ENCODE measurements around the gene DAZAP1. TPM values are rescaled to one million over a fixed set of nuclear protein-coding genes. Genes with fewer than 3 reads are reported as not detected.

DAZAP1 gene
- total RNA-seq, 1 experiment from 2014 or later: 177 TPM

DNA sequence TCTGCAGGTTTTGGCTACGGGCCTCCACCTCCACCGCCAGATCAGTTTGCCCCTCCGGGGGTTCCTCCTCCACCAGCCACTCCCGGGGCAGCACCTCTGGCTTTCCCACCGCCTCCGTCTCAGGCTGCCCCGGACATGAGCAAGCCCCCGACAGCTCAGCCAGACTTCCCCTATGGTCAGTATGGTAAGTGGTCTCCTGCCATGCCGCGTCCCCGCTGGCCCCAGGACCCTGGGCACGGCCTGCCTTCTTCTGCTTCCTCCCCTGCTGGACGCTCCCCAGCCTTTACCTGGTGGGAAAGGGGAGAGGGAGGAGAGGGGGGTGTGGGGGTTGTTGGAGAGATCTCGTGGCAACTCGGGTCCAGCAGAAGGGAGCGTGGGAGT lies 25.1 kb downstream of the DAZAP1 start:
- H3K4me1 ChIP-seq (ENCODE audit: insufficient read depth, low read length): no peaks in the 10 kb centered on the region
- DNase-seq: no peak
- ChIA-PET POLR2A (ENCODE audit: unreplicated experiment) (no interaction called here), CTCF (interaction anchor here (0.6 kb wide), 1 partner anchor 12 kb away, joined by 3 read pairs; no protein-coding TSS in a partner anchor)
- no peaks in the 10 kb centered on the region for H3K79me2 ChIP-seq (ENCODE audit: low read length)
- H3K9me3 ChIP-seq (ENCODE audit: low read length): no peaks in the 10 kb centered on the region
- TF ChIP-seq EZH2 (IDR thresholded peaks at IDR 0.05; ENCODE audit: low read length, unreplicated experiment): no peak
- TF ChIP-seq, protein P1, sequence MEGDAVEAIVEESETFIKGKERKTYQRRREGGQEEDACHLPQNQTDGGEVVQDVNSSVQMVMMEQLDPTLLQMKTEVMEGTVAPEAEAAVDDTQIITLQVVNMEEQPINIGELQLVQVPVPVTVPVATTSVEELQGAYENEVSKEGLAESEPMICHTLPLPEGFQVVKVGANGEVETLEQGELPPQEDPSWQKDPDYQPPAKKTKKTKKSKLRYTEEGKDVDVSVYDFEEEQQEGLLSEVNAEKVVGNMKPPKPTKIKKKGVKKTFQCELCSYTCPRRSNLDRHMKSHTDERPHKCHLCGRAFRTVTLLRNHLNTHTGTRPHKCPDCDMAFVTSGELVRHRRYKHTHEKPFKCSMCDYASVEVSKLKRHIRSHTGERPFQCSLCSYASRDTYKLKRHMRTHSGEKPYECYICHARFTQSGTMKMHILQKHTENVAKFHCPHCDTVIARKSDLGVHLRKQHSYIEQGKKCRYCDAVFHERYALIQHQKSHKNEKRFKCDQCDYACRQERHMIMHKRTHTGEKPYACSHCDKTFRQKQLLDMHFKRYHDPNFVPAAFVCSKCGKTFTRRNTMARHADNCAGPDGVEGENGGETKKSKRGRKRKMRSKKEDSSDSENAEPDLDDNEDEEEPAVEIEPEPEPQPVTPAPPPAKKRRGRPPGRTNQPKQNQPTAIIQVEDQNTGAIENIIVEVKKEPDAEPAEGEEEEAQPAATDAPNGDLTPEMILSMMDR (conservative IDR thresholded peaks at IDR 0.05; ENCODE audit: low read depth, low read length): no peak
- no peak for TF ChIP-seq EZH2phosphoT487 (IDR thresholded peaks at IDR 0.05; ENCODE audit: borderline replicate concordance, low read length)
- H3K27ac ChIP-seq (ENCODE audit: low read length): no peak overlapping the region
- H3K36me3 ChIP-seq (ENCODE audit: low read depth, low read length): no peaks in the 10 kb centered on the region; the same call in 1 of the 2 replicates
- no peak overlapping the region for H3K4me2 ChIP-seq (ENCODE audit: low read length)
- no peaks in the 10 kb centered on the region for H3K27me3 ChIP-seq (ENCODE audit: low read length)
- no TSS peak for BruUV-seq (replicated peaks)
- no peak overlapping the region for H3K9ac ChIP-seq (ENCODE audit: low read length)
- no peak overlapping the region for H3K4me3 ChIP-seq (ENCODE audit: low read length)
- no peaks in the 10 kb centered on the region for H4K20me1 ChIP-seq (ENCODE audit: low read length)
- H3K9me2 ChIP-seq (replicated peaks; ENCODE audit: low read length): no peaks in the 10 kb centered on the region
- H2AFZ ChIP-seq (ENCODE audit: low read length): no peak overlapping the region
- intact Hi-C loops (cut with micrococcal nuclease): no loop called here
- H3F3A ChIP-seq (ENCODE audit: low read length, unreplicated experiment): no peaks in the 10 kb centered on the region
- ATAC-seq: no peak

DNA sequence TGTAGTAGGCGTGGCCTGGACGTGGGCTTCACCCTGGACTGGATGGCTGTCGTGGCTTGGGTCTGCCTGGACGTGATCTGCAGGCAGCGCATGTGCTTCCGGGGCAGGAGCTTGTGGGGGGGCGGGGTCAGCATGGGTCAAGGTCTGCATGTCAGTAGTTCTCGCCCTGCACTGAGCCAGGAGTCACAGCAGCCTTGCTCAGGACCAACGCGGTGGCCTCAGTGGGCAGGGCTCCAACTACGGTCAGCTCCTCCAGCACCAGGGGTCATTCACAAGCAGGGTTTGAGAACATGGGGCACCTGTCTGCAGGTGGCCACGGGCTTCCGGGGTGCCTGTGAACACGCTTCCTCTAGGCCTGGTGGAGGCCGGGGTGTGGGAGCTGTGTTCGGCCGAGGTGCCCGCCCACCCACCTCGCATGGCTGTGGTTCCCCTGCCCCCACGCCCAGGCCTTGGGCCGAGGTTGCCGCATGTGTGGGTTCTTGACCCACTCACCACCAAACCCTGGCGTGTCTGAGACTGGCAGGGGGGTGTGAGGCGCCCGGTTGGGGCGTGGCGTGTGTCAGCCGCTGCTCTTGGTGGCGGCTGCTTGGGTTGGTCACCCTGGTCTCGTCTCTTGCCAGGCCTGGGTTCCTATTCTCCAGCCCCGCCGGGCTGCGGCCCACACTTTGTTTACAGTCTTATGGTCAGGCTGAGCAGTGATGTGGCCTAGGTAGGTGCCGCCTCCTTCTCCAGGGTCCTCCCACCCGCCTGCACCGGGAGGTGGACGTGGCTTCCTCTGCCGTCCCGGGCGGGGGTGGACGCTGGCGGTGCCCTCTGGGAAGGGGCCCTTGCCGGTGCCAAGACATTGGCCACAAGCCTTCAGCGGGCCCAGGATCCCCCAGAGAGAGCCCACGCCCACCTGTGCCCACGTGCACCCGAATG lies 26.0 kb downstream of the DAZAP1 start:
- ChIA-PET CTCF (interaction anchor here (0.6 kb wide), 1 partner anchor 11 kb away, joined by 3 read pairs; no protein-coding TSS in a partner anchor), POLR2A (ENCODE audit: unreplicated experiment) (no interaction called here)
- no peaks in the 10 kb centered on the region for H3K4me1 ChIP-seq (ENCODE audit: insufficient read depth, low read length)
- no peaks in the 10 kb centered on the region; the same call in 1 of the 2 replicates for H3K36me3 ChIP-seq (ENCODE audit: low read depth, low read length)
- BruUV-seq (replicated peaks): no TSS peak
- H3K9me3 ChIP-seq (ENCODE audit: low read length): no peaks in the 10 kb centered on the region
- H3F3A ChIP-seq (ENCODE audit: low read length, unreplicated experiment): no peaks in the 10 kb centered on the region
- no peak overlapping the region for H3K4me3 ChIP-seq (ENCODE audit: low read length)
- no peak overlapping the region for H3K27ac ChIP-seq (ENCODE audit: low read length)
- H3K79me2 ChIP-seq (ENCODE audit: low read length): peaks cover 3% of the 10 kb centered on the region
- H4K20me1 ChIP-seq (ENCODE audit: low read length): no peaks in the 10 kb centered on the region
- intact Hi-C loops (cut with micrococcal nuclease): no loop called here
- H3K27me3 ChIP-seq (ENCODE audit: low read length): no peaks in the 10 kb centered on the region
- DNase-seq: no peak
- no peak overlapping the region for H3K4me2 ChIP-seq (ENCODE audit: low read length)
- no peak overlapping the region for H3K9ac ChIP-seq (ENCODE audit: low read length)
- ATAC-seq: no peak
- no peaks in the 10 kb centered on the region for H3K9me2 ChIP-seq (replicated peaks; ENCODE audit: low read length)
- no peak for TF ChIP-seq EZH2phosphoT487 (IDR thresholded peaks at IDR 0.05; ENCODE audit: borderline replicate concordance, low read length)
- TF ChIP-seq, protein P1 (conservative IDR thresholded peaks at IDR 0.05; ENCODE audit: low read depth, low read length): no peak
- TF ChIP-seq EZH2 (IDR thresholded peaks at IDR 0.05; ENCODE audit: low read length, unreplicated experiment): no peak
- no peak overlapping the region for H2AFZ ChIP-seq (ENCODE audit: low read length)

DNA sequence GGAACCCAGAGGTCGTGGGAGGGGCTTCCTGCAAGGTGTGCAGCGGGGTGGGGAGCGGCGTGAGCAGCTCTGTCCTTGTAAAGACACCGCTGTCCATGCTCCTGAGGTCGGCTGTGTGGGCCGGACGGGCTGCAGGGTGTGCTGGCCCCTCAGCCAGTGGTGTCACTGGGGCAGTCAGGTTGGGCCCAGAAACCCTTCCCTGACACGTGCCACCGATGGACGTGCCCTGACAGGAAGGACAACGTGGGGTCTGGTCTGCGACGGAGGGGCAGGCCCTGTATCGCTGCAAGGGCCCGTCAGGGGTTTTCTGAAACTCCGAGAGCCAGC lies 26.6 kb downstream of the DAZAP1 start:
- H3K27ac ChIP-seq (ENCODE audit: low read length): no peak overlapping the region
- no peak for DNase-seq
- H3K27me3 ChIP-seq (ENCODE audit: low read length): no peaks in the 10 kb centered on the region
- peaks cover under 1% of the 10 kb centered on the region for H4K20me1 ChIP-seq (ENCODE audit: low read length)
- no peaks in the 10 kb centered on the region for H3K4me1 ChIP-seq (ENCODE audit: insufficient read depth, low read length)
- no peaks in the 10 kb centered on the region for H3F3A ChIP-seq (ENCODE audit: low read length, unreplicated experiment)
- BruUV-seq (replicated peaks): no TSS peak
- no peak for ATAC-seq
- TF ChIP-seq EZH2phosphoT487 (IDR thresholded peaks at IDR 0.05; ENCODE audit: borderline replicate concordance, low read length) (no peak), EZH2 (IDR thresholded peaks at IDR 0.05; ENCODE audit: low read length, unreplicated experiment) (no peak)
- TF ChIP-seq, protein P1 (conservative IDR thresholded peaks at IDR 0.05; ENCODE audit: low read depth, low read length): no peak
- H3K9me3 ChIP-seq (ENCODE audit: low read length): no peaks in the 10 kb centered on the region
- H3K36me3 ChIP-seq (ENCODE audit: low read depth, low read length): no peaks in the 10 kb centered on the region; the same call in 1 of the 2 replicates
- intact Hi-C loops (cut with micrococcal nuclease): no loop called here
- no peak overlapping the region for H3K4me2 ChIP-seq (ENCODE audit: low read length)
- H3K9me2 ChIP-seq (replicated peaks; ENCODE audit: low read length): no peaks in the 10 kb centered on the region
- H3K4me3 ChIP-seq (ENCODE audit: low read length): no peak overlapping the region
- ChIA-PET CTCF (no interaction called here), POLR2A (ENCODE audit: unreplicated experiment) (no interaction called here)
- peaks cover 9% of the 10 kb centered on the region for H3K79me2 ChIP-seq (ENCODE audit: low read length)
- no peak overlapping the region for H2AFZ ChIP-seq (ENCODE audit: low read length)
- H3K9ac ChIP-seq (ENCODE audit: low read length): no peak overlapping the region
